Measurements from ENCODE around the gene SORCS2.

SORCS2 gene

GRCh38 chr4:7393601-7394575 is 201.6 kb downstream of the SORCS2 start:
- DNase-seq (ENCODE audit: low spot score), result no peak

DNA sequence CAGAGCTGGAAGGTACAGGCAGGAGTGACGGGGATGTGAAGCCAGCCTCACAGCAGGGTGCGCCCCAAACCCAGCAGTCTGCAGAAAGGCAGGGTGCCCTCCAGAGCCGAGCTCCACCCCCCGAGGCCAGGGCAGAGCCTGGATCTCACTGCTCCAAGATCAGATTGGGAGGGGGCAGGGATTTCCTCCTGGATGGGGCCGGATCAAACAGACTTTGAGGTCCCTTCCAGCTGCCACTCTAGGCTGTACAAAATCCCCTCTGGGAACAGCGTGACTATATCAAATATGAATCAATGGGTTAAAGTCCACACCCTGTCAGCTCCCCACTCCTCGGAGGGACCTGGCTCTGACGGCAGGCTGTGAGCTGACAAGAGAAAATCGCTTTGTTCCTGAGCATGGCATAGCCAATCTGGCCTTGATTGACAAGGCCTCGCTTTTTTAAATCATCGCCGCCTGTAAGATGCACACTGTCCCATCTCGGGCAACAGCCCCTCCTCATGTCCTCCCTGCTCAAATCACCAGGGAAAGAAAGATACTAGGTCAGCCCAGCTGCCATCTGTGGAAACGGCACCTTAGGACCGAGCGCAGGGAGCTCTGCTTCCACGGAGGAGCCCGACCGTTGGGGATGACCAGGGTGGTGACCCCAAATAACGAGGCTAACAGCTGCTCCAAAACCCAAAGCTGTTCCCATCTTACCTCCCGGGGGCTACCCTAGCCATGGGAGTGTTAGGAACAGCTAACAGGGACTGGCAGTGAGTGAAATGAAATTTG is 202.5 kb downstream of the SORCS2 start:
- DNase-seq (ENCODE audit: low spot score), result no peak

GRCh38 chr4:7395645-7396044 is 203.3 kb downstream of the SORCS2 start:
- DNase-seq (ENCODE audit: low spot score), result no peak

DNA sequence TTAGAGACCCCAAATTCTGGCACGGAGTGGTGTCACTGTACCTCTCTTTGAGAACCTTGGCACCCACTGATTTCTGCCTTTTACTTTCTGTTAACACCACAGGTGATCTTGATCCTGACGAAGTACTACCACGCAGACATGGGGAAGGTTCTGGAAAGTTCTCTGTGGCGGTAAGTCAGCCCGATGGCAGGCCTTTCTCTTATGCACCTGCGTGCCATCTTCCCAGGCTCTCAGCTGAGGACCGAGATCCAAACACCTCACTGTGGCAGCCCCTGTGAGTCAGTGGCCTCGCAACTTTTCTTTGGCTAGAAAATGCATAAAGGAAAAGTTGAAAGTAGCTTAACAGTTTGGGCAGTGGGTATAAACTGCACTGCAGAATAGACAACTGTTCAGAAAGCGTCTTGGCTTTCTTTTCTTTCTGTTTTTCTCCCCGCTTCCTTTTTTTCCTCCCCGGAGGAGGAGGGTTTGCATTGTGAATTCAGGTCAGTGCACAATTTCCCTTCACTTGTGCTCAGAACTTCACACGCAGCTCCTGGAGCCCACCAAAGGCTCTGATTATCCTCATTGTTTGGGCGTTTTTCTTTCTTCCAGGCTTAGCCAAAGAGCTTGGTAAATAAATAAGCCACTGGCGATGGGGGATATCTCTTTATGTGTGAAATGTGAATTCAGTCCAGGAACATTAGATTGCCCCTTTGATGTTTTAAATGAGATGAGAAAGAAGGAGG is 204.0 kb downstream of the SORCS2 start:
- DNase-seq (ENCODE audit: low spot score), result no peak

- no peak for DNase-seq (ENCODE audit: low spot score)
Measured at GRCh38 chr4:7397206-7398103, 205.1 kb downstream of the SORCS2 start.

DNA sequence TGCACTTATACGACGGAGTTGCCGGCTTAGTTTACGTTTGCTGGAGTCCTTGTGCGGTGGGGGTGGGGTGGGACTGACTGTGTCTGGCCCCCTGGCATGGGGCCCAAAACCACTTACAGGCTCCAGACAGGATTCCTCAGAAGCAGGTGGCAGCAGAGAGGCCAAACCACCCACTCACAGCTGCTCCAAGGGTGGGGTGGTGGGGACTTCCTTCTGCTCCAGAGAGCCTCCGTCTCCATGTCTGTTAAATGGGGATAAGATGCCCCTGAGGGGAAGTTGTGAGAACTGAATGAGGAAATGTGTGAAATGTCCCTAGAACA is 205.7 kb downstream of the SORCS2 start:
- DNase-seq (ENCODE audit: low spot score), result no peak

DNA sequence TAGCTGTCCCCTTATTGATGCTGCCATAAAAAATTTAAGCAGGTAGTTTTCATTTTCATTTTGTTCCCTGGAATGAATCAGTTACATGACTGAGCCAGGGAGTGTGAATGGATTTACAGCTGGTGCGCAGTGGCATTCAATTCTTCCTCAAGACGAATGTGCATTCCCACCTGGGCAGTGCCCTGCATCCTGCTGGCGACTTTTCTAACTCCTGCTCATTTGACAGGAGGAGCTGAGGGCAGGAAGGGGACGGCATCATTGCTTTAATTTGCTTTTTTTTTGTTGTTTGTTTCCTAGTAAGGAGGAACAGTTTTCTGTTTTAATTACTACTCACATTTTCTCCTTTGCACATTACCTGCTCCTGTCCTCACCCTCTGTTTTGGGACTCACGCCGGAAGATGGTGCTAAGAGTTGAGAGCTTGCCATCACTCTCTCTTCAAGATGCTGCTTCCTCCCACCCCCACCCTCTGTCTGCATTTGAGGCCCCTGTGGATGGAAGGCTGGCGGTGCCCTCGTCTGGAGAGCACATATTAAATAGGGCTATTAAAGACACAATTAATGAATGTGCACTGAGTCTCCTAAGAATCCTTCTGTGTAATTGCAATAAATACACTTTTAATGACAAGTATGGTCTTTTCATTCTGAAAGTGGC is 206.6 kb downstream of the SORCS2 start:
- no peak for DNase-seq (ENCODE audit: low spot score)

DNA sequence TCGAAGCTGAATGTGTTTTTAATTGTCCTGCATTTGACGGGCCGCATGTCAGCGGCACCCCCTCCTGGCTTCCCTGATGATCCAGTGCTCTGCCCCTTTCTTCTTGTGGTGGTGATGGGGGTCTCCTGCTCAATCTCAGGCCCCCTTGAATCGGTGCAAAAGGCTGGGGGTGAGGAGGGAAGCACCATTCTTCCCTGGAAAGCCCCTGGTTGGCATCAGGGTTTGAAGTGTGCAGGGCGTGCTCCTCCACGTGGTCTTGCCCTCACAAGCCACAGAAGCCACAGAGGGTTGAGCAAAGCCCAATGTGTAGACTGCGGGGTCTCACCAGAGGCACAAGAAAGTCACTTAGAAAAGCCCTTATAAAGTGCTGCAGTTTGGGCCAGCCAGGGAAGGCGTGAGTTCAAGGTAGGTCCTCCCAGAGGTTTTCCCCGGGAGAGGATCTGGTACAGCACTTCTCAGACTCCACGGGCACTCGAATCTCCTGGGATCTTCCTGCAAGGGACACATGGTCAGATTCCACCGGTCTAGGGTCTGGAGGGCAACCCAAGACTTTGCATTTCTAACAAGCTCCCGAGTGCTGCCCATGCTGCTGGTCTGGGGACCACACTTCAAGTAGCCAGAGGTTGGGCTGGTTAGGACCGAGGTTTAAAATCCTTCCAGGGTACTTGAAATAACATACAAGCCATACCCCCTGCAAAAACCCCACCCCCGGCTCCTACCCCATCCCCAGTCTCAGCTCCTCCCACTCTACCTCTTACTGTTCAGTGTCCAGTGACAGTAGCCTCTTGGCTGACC is 207.3 kb downstream of the SORCS2 start:
- DNase-seq (ENCODE audit: low spot score), result no peak

DNA sequence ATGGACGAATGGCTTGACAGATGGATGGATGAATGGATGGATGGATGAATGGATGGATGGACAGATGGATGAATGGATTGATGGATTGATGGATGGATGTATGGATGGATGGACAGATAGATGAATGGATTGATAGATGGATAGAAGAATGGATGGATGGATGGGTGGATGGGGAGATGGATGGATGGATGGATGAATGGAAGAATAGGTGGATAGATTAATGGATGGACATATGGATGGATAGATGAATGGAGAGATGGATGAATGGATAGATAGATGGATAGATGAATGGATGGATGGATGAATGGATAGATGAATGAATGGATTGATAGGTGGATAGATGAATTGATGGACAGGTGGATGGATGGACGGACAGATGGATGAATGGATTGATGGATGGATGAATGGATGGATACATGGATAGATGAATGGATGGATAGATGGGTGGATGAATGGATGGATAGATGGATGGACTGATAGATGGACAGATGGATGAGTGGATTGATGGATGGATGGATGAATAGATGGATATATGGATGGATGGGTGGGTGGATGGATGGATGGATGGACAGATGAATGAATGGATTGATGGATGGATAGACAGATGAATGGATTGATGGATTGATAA is 208.4 kb downstream of the SORCS2 start:
- DNase-seq (ENCODE audit: low spot score), result no peak

- no peak for DNase-seq (ENCODE audit: low spot score)
Measured at GRCh38 chr4:7402526-7402925, 210.2 kb downstream of the SORCS2 start.

DNA sequence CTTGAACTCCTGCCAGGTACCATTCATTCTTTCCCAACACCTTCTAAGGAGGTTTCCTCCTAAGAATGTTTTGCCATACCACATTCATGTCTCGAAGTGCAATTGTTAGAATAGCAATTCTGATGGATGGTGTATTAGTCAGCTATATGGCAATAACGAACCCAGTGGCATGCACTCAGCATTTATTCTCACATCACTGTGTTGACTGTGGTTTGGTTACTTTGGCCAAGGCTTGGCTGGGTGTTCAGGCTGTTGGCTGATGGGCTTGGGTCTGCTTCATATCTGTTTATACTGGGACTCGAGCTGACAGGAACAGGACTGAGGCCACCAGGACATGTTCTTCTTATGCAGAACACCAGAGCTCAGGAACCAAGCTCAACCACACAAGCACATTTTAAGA is 210.7 kb downstream of the SORCS2 start:
- no peak for DNase-seq (ENCODE audit: low spot score)

DNA sequence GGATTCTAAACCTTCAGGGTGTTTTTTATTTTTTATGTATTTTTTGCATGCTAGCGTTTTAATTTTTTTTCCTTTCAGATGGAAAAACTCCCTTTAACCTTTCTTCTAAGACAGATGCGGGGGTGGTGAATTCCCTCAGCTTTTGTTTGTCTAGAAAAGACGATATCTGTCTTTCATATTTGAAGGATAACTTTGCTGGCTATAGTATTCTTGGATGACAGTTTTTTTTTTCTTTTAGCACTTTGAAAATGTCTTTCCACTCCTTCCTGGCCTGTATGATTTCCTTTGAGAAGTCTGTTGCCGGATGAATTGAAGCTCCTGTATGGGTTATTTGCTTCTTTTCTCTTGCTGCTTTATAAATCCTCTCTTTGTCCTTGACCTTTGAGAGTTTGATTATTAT is 215.8 kb downstream of the SORCS2 start:
- DNase-seq (ENCODE audit: low spot score), result no peak

DNA sequence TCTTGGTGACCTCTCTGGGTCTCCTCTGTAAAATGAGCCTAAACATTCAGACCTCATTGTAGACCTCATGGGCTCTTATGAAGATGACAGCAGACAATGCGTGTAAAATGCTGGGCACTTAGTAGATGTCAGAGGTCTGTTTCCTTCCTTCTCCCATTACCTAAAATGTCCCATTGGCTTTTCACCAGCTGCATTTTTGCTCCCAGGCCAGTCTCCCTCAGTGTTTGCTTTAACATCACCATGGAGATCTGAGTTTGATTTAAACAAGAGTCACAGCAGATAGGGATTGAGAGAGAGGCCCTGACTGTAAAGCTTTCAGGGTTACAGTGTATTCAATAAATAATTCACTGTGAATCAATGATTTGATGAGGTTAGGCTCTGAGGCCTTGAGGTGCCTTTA is 218.1 kb downstream of the SORCS2 start:
- DNase-seq (ENCODE audit: low spot score), result no peak

- no peak for DNase-seq (ENCODE audit: low spot score)
Measured at GRCh38 chr4:7411491-7411890, 219.2 kb downstream of the SORCS2 start.

GRCh38 chr4:7411896-7412553 is 219.7 kb downstream of the SORCS2 start:
- no peak for DNase-seq (ENCODE audit: low spot score)

- DNase-seq (ENCODE audit: low spot score), result no peak
Measured at GRCh38 chr4:7412554-7412912, 220.2 kb downstream of the SORCS2 start.

- DNase-seq (ENCODE audit: low spot score), result no peak
Measured at GRCh38 chr4:7414046-7414445, 221.7 kb downstream of the SORCS2 start.

DNA sequence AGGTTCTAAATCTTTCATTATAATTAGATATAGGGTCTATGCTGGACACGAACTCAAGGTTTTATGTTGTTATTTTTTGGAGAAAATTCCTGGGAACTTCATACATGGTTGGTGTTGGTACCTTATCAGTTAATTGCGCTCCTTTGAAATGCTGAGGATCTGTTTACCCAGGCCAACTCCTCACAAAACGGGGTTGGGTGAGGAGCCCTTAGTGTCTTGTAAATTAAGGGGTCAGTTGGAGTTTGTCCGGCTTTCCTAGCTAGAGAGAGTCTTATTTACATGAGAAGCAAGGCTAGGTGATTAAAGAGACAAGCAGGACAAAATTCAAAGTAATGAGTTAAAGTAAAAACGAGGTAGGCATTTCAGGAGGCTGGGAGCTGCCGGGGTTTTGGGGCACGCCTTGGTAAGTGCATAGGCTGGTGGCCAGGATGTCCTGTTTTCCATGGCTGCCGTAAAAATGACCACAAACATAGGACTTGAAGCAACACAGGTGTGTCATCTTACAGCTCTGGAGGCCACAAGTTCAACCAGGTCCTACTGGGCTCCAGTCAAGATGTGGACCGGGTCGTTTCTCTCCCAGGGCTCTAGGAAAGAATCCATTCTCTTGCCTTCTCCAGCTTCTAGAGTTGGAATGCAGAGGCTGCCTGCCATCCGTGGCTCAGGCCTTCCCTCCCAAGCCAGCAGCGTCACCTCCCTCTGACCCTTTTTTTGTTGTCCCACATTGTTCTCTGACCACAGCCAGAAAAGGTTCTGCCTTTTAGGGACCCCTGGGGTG is 222.6 kb downstream of the SORCS2 start:
- DNase-seq (ENCODE audit: low spot score), result no peak

Measured in cerebellar cortex (tissue), 1 donor.